HG03135 (cell line): ENCODE results near the gene FREM2.

Experiments used
- ATAC-seq: cut with Tn5 transposase; IDR thresholded peaks from one replicate; pipeline ENCODE4 v1.9.1; 2021; ENCODE audit warnings: mild to moderate bottlenecking, moderate library complexity; ENCODE audit not compliant: unreplicated experiment

FREM2 gene

GRCh38 chr13:38821770-38822551 is 135.1 kb downstream of the FREM2 start:
- ATAC-seq = no peak

- ATAC-seq = no peak
Observed at GRCh38 chr13:38824342-38824741, 137.5 kb downstream of the FREM2 start.

- no peak for ATAC-seq
Observed at GRCh38 chr13:38826182-38826813, 139.4 kb downstream of the FREM2 start.

GRCh38 chr13:38830442-38831045 is 143.7 kb downstream of the FREM2 start:
- ATAC-seq = no peak

- ATAC-seq = no peak
Observed at GRCh38 chr13:38844581-38844980, 157.7 kb downstream of the FREM2 start.

- no peak for ATAC-seq
Observed at GRCh38 chr13:38848360-38848759, 161.5 kb downstream of the FREM2 start.

- no peak for ATAC-seq
Observed at GRCh38 chr13:38849315-38849714, 162.4 kb downstream of the FREM2 start.

- no peak for ATAC-seq
Observed at GRCh38 chr13:38850868-38851626, 164.2 kb downstream of the FREM2 start.

- ATAC-seq = no peak
Observed at GRCh38 chr13:38854226-38854625, 167.3 kb downstream of the FREM2 start.

GRCh38 chr13:38856065-38856464 is 169.2 kb downstream of the FREM2 start:
- no peak for ATAC-seq

- no peak for ATAC-seq
Observed at GRCh38 chr13:38862443-38862842, 175.6 kb downstream of the FREM2 start.

GRCh38 chr13:38863536-38863935 is 176.7 kb downstream of the FREM2 start:
- ATAC-seq = no peak

GRCh38 chr13:38866649-38867048 is 179.8 kb downstream of the FREM2 start:
- ATAC-seq = no peak

- ATAC-seq = no peak
Observed at GRCh38 chr13:38868399-38868798, 181.5 kb downstream of the FREM2 start.

- ATAC-seq = no peak
Observed at GRCh38 chr13:38868870-38869269, 182.0 kb downstream of the FREM2 start.

- ATAC-seq = no peak
Observed at GRCh38 chr13:38871275-38871674, 184.4 kb downstream of the FREM2 start.

GRCh38 chr13:38872693-38873092 is 185.8 kb downstream of the FREM2 start:
- peak; percentile 67 for ATAC-seq

- ATAC-seq = no peak
Observed at GRCh38 chr13:38875186-38875875, 188.5 kb downstream of the FREM2 start.

- ATAC-seq = no peak
Observed at GRCh38 chr13:38879278-38879677, 192.4 kb downstream of the FREM2 start.

GRCh38 chr13:38879786-38880185 is 192.9 kb downstream of the FREM2 start:
- ATAC-seq = no peak

- no peak for ATAC-seq
Observed at GRCh38 chr13:38880397-38880796, 193.5 kb downstream of the FREM2 start.
